Retinal pigment epithelial cell (primary cell): ENCODE measurements around the gene FAM118A.

Experiments
- DNase-seq: peaks from one replicate; pipeline ENCODE4 v3.0.0-alpha.2; 2010; ENCODE audit warnings: low read depth
- H3K4me3 ChIP-seq: 2 replicates; pipeline ENCODE4 v1.5.1; 2011; ENCODE audit warnings: mild to moderate bottlenecking, low read length, control low read depth, moderate library complexity
- CTCF ChIP-seq: conservative IDR thresholded peaks from 2 replicates; pipeline ENCODE4 v1.5.1; 2011; ENCODE audit warnings: low read depth, low read length, control low read depth, inconsistent platforms

Gene FAM118A

GRCh38 chr22:45337536-45337935 is 27.8 kb downstream of the FAM118A start:
- no peak overlapping the region for H3K4me3 ChIP-seq
- no peak for TF ChIP-seq CTCF
- DNase-seq = no peak

GRCh38 chr22:45338795-45339194 is 29.1 kb downstream of the FAM118A start:
- no peak for TF ChIP-seq CTCF
- no peak for DNase-seq
- H3K4me3 ChIP-seq = no peak overlapping the region

GRCh38 chr22:45340323-45340722 is 30.6 kb downstream of the FAM118A start:
- DNase-seq = no peak
- H3K4me3 ChIP-seq = no peak overlapping the region
- TF ChIP-seq CTCF = no peak

- H3K4me3 ChIP-seq = no peak overlapping the region
- no peak for TF ChIP-seq CTCF
- DNase-seq = no peak
Measured at GRCh38 chr22:45341498-45341897, 31.8 kb downstream of the FAM118A start.

- DNase-seq = no peak
- no peak for TF ChIP-seq CTCF
- no peak overlapping the region for H3K4me3 ChIP-seq
Measured at GRCh38 chr22:45343143-45343542, 33.4 kb downstream of the FAM118A start.

GRCh38 chr22:45344334-45344733 is 34.6 kb downstream of the FAM118A start:
- TF ChIP-seq CTCF = peak; percentile 63
- peak; percentile 34 for DNase-seq
- no peak overlapping the region for H3K4me3 ChIP-seq

GRCh38 chr22:45349916-45350315 is 40.2 kb downstream of the FAM118A start:
- H3K4me3 ChIP-seq = no peak overlapping the region
- DNase-seq = no peak
- no peak for TF ChIP-seq CTCF
